HEK293 (cell line): ENCODE results near the gene POLR2E.
A peak's percentile ranks its signal among the peaks of the same experiment; 100 is the strongest.

ENCODE experiments used
- CTCF ChIA-PET: fragments of 350-600 bp; formaldehyde crosslinking; extraction: SDS; loops from one replicate; lab custom pipeline; 2021; ENCODE audit warnings: antibody characterized with exemption; lab: Yijun Ruan, JAX
- POLR2A ChIA-PET: fragments of 300-600 bp; formaldehyde crosslinking; extraction: SDS; loops from one replicate; lab custom pipeline; 2020; ENCODE audit warnings: antibody characterized with exemption, inconsistent platforms; lab: Yijun Ruan, JAX
- H3K27ac ChIP-seq: fragments of 200-500 bp; sonication (Bioruptor generic); 2 replicates; pipeline ENCODE4 v1.5.1; 2014; ENCODE audit warnings: low read depth, low read length, control low read depth, inconsistent platforms; ENCODE audit errors: extremely low read depth
- H3K36me3 ChIP-seq, 2 experiments: fragments of 200-500 bp in 1 of 2; sonication (Bioruptor generic) in 1 of 2; 1 replicate in 1 of 2; 2 replicates in 1 of 2; pipeline ENCODE4 v1.5.1; 2014 to 2017; ENCODE audit warnings: inconsistent platforms in 2 of 2, low read length in 2 of 2; ENCODE audit not compliant: control insufficient read depth in 2 of 2, insufficient read depth in 1 of 2
- H3K4me1 ChIP-seq: fragments of 200-500 bp; sonication (Bioruptor generic); 2 replicates; pipeline ENCODE4 v1.5.1; 2014; ENCODE audit warnings: mild to moderate bottlenecking, low read length, inconsistent platforms; ENCODE audit not compliant: control insufficient read depth, insufficient read depth
- H3K4me3 ChIP-seq: 2 replicates; pipeline ENCODE4 v1.5.1; 2011; ENCODE audit warnings: low read depth, mild to moderate bottlenecking, control low read depth, low read length, moderate library complexity
- H3K9me3 ChIP-seq: fragments of 200-500 bp; sonication (Bioruptor generic); 2 replicates; pipeline ENCODE4 v1.5.1; 2014; ENCODE audit warnings: low read depth, low read length, inconsistent platforms; ENCODE audit not compliant: control insufficient read depth, insufficient read depth
- BCL11B ChIP-seq: fragments of 450-650 bp; formaldehyde crosslinking; IDR thresholded peaks from 2 replicates; pipeline ENCODE4 v1.5.1; 2016; ENCODE audit warnings: low read depth, missing biosample characterization, missing genetic modification characterization
- EGR2 ChIP-seq: fragments of 450-650 bp; formaldehyde crosslinking; IDR thresholded peaks from 2 replicates; pipeline ENCODE4 v1.5.1; 2016; ENCODE audit warnings: low read depth, missing biosample characterization, missing genetic modification characterization
- GLIS1 ChIP-seq: fragments of 450-650 bp; formaldehyde crosslinking; IDR thresholded peaks from 2 replicates; pipeline ENCODE4 v1.5.1; 2016; ENCODE audit warnings: missing biosample characterization, missing genetic modification characterization
- KLF1 ChIP-seq: fragments of 450-650 bp; formaldehyde crosslinking; IDR thresholded peaks from 2 replicates; pipeline ENCODE4 v1.5.1; 2016; ENCODE audit warnings: missing biosample characterization, missing genetic modification characterization
- KLF9 ChIP-seq: fragments of 450-650 bp; formaldehyde crosslinking; IDR thresholded peaks from 2 replicates; pipeline ENCODE4 v1.5.1; 2016; ENCODE audit warnings: missing biosample characterization, missing genetic modification characterization, low read depth
- MEIS1 ChIP-seq: sonication (generic); formaldehyde crosslinking; IDR thresholded peaks from 2 replicates; pipeline ENCODE4 v1.8.1; 2022; ENCODE audit warnings: missing genetic modification reagents, mild to moderate bottlenecking, borderline replicate concordance
- ZBTB49 ChIP-seq: fragments of 450-650 bp; formaldehyde crosslinking; IDR thresholded peaks from 2 replicates; pipeline ENCODE4 v1.5.1; 2016; ENCODE audit warnings: missing biosample characterization, missing genetic modification characterization, low read depth
- ZNF174 ChIP-seq: fragments of 450-650 bp; formaldehyde crosslinking; IDR thresholded peaks from 2 replicates; pipeline ENCODE4 v1.5.0; 2017; ENCODE audit warnings: missing biosample characterization, mild to moderate bottlenecking, missing genetic modification characterization
- ZNF24 ChIP-seq: fragments of 450-650 bp; formaldehyde crosslinking; IDR thresholded peaks from 2 replicates; pipeline ENCODE4 v1.5.1; 2016; ENCODE audit warnings: missing biosample characterization, missing genetic modification characterization
- ZNF324 ChIP-seq: fragments of 450-650 bp; formaldehyde crosslinking; IDR thresholded peaks from 2 replicates; pipeline ENCODE4 v1.5.1; 2016; ENCODE audit warnings: missing biosample characterization, missing genetic modification characterization
- ZNF416 ChIP-seq: fragments of 450-650 bp; formaldehyde crosslinking; IDR thresholded peaks from 2 replicates; pipeline ENCODE4 v1.5.1; 2016; ENCODE audit warnings: missing biosample characterization, missing genetic modification characterization
- ZNF449 ChIP-seq: fragments of 450-650 bp; formaldehyde crosslinking; IDR thresholded peaks from 2 replicates; pipeline ENCODE4 v1.5.1; 2017; ENCODE audit warnings: missing biosample characterization, mild to moderate bottlenecking, missing genetic modification characterization, moderate library complexity
- ZNF514 ChIP-seq: fragments of 450-650 bp; formaldehyde crosslinking; IDR thresholded peaks from 2 replicates; pipeline ENCODE4 v1.5.1; 2016; ENCODE audit warnings: missing biosample characterization, missing genetic modification characterization
- ZNF561 ChIP-seq: fragments of 450-650 bp; IDR thresholded peaks from 2 replicates; pipeline ENCODE4 v1.5.1; 2018; ENCODE audit warnings: missing biosample characterization, missing genetic modification characterization, borderline replicate concordance
- ZNF571 ChIP-seq: fragments of 450-650 bp; formaldehyde crosslinking; IDR thresholded peaks from 2 replicates; pipeline ENCODE4 v1.5.0; 2017; ENCODE audit warnings: missing biosample characterization, missing genetic modification characterization
- ZNF596 ChIP-seq: fragments of 450-650 bp; IDR thresholded peaks from 2 replicates; pipeline ENCODE4 v1.5.0; 2018; ENCODE audit warnings: missing biosample characterization, mild to moderate bottlenecking, missing genetic modification characterization, moderate library complexity
- TF ChIP-seq, protein P1 (sequence below): fragments of 450-650 bp; formaldehyde crosslinking; IDR thresholded peaks from 2 replicates; pipeline ENCODE4 v1.5.1; 2016; ENCODE audit warnings: missing biosample characterization, missing genetic modification characterization

POLR2E gene

GRCh38 chr19:1093811-1094553 lies 1.2 kb downstream of the POLR2E start:
- no peak overlapping the region for H3K27ac ChIP-seq
- peak overlapping the region; percentile 83 for H3K4me3 ChIP-seq
- peaks cover 4% of the 10 kb centered on the region; the same call in 1 of the 2 replicates for H3K4me1 ChIP-seq
- CTCF ChIA-PET, result interaction anchor here (0.6 to 1.0 kb wide), 3 partner anchors 65 to 124 kb away, joined by 3 read pairs; no protein-coding TSS in a partner anchor
- no peak for TF ChIP-seq ZNF561 (tag by site-specific recombination)
- TF ChIP-seq MEIS1, result no peak
- no peak for TF ChIP-seq ZNF24
- TF ChIP-seq GLIS1, result no peak
- TF ChIP-seq ZNF571 (tag by site-specific recombination), result no peak
- no peak for TF ChIP-seq ZNF449 (tag by site-specific recombination)
- no peak for TF ChIP-seq ZNF174
- POLR2A ChIA-PET, result interaction anchor here (0.6 to 1.3 kb wide), 7 partner anchors 8 to 66 kb away, joined by 3 to 6 read pairs (median 4); partner anchors contain the start of genes ABCA7 and ARHGAP45
- no peaks in the 10 kb centered on the region for H3K9me3 ChIP-seq
- H3K36me3 ChIP-seq, result peaks cover 13 to 39% of the 10 kb centered on the region in 2 experiments; a peak in 2 of 3 replicates

GRCh38 chr19:1093330-1093729 lies 1.8 kb downstream of the POLR2E start:
- TF ChIP-seq BCL11B (tag by site-specific recombination), result 0 out of 2 replicates have a peak, but pooled peaks have one; percentile 19
- no peak for TF ChIP-seq ZNF324 (tag by site-specific recombination)
- TF ChIP-seq ZNF596 (tag by site-specific recombination), result no peak
- no peak for TF ChIP-seq ZNF416 (tag by site-specific recombination)
- TF ChIP-seq ZNF514 (tag by site-specific recombination), result no peak
- TF ChIP-seq, all 188 proteins: peak for 1
- POLR2A ChIA-PET, result interaction anchor here (0.6 to 1.1 kb wide), 2 partner anchors 9 to 27 kb away, joined by 3 read pairs; partner anchors contain the start of gene ARHGAP45

DNA sequence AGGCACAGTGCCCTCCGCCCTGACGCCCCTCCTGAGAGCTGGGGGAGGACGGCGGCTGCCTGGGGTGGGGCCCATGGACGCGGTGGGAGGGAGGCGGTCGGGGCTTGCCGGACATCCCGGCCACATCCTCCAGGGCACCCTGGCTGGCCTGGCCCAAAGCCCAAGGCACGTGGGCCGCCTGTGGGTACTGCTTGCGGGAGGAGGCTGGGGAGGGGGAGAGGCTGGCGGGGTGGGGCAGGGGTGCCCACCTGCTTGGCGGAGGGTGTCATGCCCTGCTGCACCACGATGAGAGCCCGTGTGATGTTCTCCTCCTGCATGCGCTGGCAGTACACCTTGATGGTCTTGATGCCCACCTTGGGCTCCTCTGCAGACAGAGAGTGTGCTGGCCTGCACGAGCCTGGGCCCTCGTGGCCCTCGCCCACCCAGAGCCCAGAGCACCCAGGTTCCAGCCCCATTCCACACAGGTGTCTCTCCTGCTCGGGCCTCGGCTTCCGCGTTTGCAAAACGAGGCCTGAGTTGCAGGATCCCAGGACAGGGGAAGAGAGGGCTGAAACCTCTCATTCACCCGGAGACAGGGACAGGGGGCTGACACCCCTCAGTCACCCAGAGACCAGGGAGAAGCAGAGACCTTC lies 3.5 kb downstream of the POLR2E start:
- Histone ChIP-seq H3K27ac (no peak overlapping the region), H3K36me3 (peaks cover 13 to 56% of the 10 kb centered on the region in 2 experiments; a peak in 2 of 3 replicates), H3K9me3 (no peaks in the 10 kb centered on the region), H3K4me3 (no peak overlapping the region), H3K4me1 (peaks cover 4% of the 10 kb centered on the region; the same call in 1 of the 2 replicates)
- POLR2A ChIA-PET, result no interaction called here
- CTCF ChIA-PET, result interaction anchor here (0.7 kb wide), 1 partner anchor 90 kb away, joined by 4 read pairs; no protein-coding TSS in a partner anchor
- TF ChIP-seq, protein P1, sequence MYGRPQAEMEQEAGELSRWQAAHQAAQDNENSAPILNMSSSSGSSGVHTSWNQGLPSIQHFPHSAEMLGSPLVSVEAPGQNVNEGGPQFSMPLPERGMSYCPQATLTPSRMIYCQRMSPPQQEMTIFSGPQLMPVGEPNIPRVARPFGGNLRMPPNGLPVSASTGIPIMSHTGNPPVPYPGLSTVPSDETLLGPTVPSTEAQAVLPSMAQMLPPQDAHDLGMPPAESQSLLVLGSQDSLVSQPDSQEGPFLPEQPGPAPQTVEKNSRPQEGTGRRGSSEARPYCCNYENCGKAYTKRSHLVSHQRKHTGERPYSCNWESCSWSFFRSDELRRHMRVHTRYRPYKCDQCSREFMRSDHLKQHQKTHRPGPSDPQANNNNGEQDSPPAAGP, result no peak
- TF ChIP-seq KLF9 (no peak), ZBTB49 (no peak), ZNF561 (tag by site-specific recombination) (no peak), KLF1 (tag by site-specific recombination) (peak; percentile 27; the same call in 1 of the 2 replicates), EGR2 (tag by site-specific recombination) (no peak)

More at GRCh38 chr19:1093330-1093729, 1.8 kb downstream of the POLR2E start:
- CTCF ChIA-PET, result interaction anchor here (0.6 kb wide), 1 partner anchor 101 kb away, joined by 3 read pairs; no protein-coding TSS in a partner anchor
- no peaks in the 10 kb centered on the region for H3K9me3 ChIP-seq
- H3K27ac ChIP-seq, result no peak overlapping the region
- peaks cover 4% of the 10 kb centered on the region; the same call in 1 of the 2 replicates for H3K4me1 ChIP-seq
- no peak overlapping the region for H3K4me3 ChIP-seq
- H3K36me3 ChIP-seq, result peaks cover 13 to 46% of the 10 kb centered on the region in 2 experiments; a peak in 2 of 3 replicates
